Activated T-cell treated with anti-CD3 and anti-CD28 coated beads, Interleukin-2, amount 50 U/mL, for 24 hours (primary cell): ENCODE measurements around the gene DXO.
A peak's percentile ranks its signal among the peaks of the same experiment; 100 is the strongest.

ENCODE experiments used
- DNase-seq: peaks from one replicate; pipeline ENCODE4 v3.0.0-alpha.2; 2020
- H3K27ac Mint-ChIP-seq: 2 replicates; pipeline ENCODE4 v1.8.0; 2020; ENCODE audit warnings: mild to moderate bottlenecking, mixed read lengths
- H3K27me3 Mint-ChIP-seq: 2 replicates; pipeline ENCODE4 v1.8.0; 2020; ENCODE audit warnings: mixed read lengths
- H3K36me3 Mint-ChIP-seq: 2 replicates; pipeline ENCODE4 v1.8.0; 2020; ENCODE audit warnings: low read depth, mixed read lengths
- H3K4me1 Mint-ChIP-seq: 2 replicates; pipeline ENCODE4 v1.8.0; 2020; ENCODE audit warnings: low read depth, mixed read lengths
- H3K4me3 Mint-ChIP-seq: 2 replicates; pipeline ENCODE4 v1.8.0; 2020; ENCODE audit warnings: mild to moderate bottlenecking, moderate library complexity, mixed read lengths
- H3K9me3 Mint-ChIP-seq: 2 replicates; pipeline ENCODE4 v1.8.0; 2020; ENCODE audit warnings: mixed read lengths

Gene DXO

DNA sequence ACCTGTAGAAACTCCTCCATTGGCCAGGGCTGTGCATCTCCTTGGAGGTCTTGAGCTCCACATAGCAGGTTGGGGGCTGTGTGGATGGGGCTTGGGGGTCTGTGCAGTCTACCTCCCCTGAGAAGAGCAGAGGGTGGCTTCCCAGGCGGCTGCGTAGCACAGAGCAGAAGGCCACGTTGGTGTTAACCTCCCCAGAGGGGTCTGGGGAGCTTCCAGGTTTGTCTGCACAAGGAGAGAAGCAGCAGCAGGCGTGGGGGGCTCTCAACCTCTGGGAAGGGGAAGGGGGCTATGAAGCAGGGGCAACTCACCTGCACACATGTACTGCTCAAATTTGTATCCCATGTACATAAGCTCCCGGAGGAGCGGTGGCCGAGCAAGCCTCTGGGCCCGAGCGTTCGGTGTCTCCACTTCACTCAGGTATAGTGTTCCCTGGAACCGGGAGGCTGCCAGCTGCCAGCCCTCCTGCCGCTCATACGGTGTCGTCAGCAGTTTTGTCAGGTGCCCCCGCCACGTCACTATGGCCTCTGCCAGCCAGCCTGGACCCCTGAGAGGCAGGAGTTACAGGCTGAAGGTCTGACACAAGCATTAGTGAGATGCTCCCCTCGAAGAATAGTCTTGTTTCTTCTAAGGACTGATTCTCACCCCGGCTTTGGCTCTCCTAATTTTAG is 1.2 kb downstream of the DXO start:
- no peaks in the 10 kb centered on the region for H3K9me3 Mint-ChIP-seq
- H3K27ac Mint-ChIP-seq, result peak overlapping the region; percentile 100
- no peaks in the 10 kb centered on the region for H3K27me3 Mint-ChIP-seq
- no peak for DNase-seq
- H3K4me3 Mint-ChIP-seq, result peak overlapping the region; percentile 96
- peaks cover 87% of the 10 kb centered on the region for H3K36me3 Mint-ChIP-seq
- peaks cover 50% of the 10 kb centered on the region for H3K4me1 Mint-ChIP-seq

DNA sequence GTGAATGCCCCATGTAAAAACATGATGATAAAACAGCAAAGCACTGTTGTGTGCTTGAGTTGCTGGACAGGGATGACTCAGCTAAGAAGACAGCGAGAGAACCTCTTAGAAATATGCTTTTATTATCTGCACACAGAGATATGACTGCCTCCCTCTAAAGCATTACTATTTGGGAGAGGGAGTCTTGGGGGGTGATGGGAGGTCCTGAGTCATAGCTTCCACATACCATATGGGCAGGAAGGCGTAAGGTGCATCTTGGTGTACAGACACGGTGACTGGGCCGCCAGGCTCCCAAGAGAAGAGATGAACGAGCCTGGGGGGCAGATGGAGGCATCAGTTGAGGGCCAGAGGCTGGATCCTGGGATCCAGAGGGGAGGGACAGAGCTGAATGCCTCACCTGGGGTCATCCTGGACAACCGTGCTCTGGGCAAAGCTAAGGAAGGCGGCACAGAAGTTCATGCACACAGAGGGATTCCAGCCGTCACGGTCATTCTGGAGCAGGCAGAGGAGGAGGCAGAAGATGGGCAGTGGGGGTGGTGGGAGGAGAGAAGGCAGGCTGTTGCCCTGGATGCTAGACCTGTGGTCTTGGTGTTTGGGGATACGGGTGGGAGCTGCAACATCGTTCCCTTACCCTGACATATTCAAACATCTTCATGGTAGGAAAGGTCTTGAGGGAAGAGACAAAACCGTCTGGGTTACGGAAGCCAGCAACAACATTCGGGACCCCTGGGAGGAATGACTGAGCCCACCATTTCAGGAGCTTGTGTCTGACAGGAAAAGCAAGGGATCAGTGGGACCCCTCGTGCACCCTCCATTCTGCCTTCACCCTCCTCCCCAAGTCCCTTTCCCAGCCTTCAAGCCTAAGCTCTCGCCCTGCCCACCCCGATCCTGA is 2.0 kb downstream of the DXO start:
- Mint-ChIP-seq H3K27ac (peak overlapping the region; percentile 100), H3K27me3 (no peaks in the 10 kb centered on the region), H3K4me3 (peak overlapping the region; percentile 96), H3K9me3 (no peaks in the 10 kb centered on the region), H3K36me3 (peaks cover 90% of the 10 kb centered on the region), H3K4me1 (peaks cover 50% of the 10 kb centered on the region)
- no peak for DNase-seq

DNA sequence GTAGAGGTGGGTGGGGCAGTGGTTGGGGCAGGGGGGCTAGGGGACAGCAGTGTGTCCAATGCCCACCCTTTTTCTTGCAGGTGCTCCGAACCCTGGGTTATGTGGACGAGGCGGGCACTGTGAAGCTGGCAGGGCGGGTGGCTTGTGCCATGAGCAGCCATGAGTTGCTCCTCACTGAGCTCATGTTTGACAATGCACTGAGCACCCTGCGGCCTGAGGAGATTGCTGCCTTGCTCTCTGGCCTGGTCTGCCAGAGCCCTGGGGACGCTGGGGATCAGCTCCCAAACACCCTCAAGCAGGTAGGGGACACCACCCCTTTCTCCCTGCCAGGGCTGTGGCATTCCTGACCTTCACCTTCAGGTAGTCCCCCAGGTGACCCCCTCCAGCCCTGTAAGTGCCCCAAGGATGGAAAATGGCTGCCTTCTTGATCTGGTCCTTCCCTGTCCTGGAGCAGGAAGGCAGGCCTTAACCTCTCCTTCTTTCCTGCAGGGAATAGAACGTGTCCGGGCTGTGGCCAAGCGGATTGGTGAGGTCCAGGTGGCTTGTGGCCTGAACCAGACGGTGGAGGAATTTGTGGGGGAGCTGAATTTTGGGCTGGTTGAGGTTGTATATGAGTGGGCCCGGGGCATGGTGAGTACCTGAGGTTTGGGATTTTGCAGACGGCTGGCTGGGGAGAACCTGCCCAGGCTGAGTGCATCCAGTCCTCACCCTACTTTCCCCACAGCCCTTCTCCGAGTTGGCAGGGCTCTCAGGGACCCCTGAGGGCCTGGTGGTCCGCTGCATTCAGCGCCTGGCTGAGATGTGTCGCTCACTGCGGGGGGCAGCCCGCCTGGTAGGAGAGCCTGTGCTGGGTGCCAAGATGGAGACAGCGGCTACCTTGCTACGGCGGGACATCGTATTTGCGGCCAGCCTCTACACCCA is 2.9 kb downstream of the DXO start:
- peak overlapping the region; percentile 96 for H3K4me3 Mint-ChIP-seq
- peaks cover 44% of the 10 kb centered on the region for H3K4me1 Mint-ChIP-seq
- H3K27ac Mint-ChIP-seq, result peak overlapping the region; percentile 100
- H3K9me3 Mint-ChIP-seq, result no peaks in the 10 kb centered on the region
- DNase-seq, result no peak
- H3K27me3 Mint-ChIP-seq, result no peaks in the 10 kb centered on the region
- peaks cover 94% of the 10 kb centered on the region for H3K36me3 Mint-ChIP-seq

DNA sequence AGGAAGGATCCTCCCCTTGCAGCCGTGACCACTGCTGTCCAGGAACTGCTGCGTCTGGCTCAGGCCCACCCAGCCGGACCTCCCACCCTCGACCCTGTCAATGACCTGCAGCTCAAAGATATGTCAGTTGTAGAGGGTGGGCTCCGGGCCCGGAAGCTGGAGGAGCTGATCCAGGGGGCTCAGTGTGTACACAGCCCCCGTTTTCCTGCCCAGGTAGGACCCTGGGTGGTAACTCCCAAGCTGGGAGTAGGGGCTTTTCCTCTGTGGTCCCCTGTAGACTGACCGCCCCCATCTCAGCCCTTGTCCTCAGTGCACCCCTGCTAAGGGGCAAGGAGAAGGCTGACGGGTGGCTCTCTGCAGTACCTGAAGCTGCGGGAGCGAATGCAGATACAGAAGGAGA is 3.6 kb downstream of the DXO start:
- Mint-ChIP-seq H3K36me3 (peaks cover 96% of the 10 kb centered on the region), H3K4me1 (peaks cover 37% of the 10 kb centered on the region), H3K27ac (peak overlapping the region; percentile 100), H3K27me3 (no peaks in the 10 kb centered on the region), H3K4me3 (no peak overlapping the region), H3K9me3 (no peaks in the 10 kb centered on the region)
- no peak for DNase-seq

DNA sequence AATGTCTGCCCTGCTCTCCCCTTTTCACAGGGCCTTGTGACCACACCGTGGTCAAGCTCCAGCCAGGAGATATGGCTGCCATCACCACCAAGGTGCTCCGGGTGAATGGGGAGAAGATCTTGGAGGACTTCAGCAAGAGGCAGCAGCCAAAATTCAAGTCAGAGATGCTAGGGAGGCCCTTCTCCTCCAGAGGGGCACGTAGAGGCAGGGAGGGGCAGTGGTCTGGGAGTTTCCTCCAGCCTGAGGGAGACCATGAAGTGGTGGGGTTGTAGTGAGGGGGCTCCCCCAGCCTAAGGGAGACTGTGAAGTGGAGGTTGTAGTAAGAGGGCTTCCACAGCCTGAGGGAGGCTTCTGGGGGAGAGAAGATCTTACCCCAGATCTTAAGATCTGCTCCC is 4.0 kb downstream of the DXO start:
- Mint-ChIP-seq H3K27me3 (no peaks in the 10 kb centered on the region), H3K4me3 (no peak overlapping the region), H3K36me3 (peaks cover 97% of the 10 kb centered on the region), H3K27ac (peak overlapping the region; percentile 100), H3K9me3 (no peaks in the 10 kb centered on the region), H3K4me1 (peaks cover 33% of the 10 kb centered on the region)
- DNase-seq, result no peak

DNA sequence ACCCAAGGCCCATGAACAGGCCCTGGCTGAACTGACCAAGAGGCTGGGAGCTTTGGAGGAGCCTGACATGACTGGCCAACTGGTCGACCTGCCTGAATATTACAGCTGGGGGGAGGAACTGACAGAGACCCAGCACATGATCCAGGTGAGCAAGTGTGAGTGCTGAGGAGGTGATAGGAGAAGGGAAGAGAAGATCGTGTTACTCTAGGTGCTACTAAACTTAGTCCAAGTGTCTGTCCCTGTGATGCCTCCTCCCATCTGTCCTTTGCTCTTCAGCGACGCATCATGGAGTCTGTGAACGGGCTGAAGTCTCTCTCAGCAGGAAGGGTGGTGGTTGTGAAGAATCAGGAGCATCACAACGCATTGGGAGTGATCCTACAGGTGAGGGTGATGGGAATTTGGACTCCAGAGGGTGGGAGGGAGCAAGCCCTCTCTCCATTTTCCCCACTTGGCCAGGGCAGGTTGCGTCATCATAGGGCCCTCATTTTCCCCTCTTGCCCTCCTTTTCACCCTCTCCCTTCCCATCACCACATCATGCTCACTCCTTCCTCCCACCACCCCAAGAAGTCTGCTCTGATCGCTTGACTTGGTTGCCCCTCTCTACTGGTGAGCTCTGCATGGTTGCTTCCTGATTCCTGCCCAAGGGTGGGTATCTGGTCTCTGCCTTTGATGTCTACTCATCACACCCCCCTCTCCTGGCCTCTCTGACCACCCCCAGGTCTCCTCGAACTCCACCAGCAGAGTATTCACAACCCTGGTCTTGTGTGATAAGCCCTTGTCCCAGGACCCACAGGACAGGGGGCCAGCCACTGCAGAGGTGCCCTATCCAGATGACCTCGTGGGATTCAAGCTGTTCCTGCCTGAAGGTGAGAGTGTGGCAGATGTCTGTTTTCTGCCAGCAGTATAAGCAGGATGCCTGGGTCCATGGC is 4.7 kb downstream of the DXO start:
- H3K27me3 Mint-ChIP-seq, result no peaks in the 10 kb centered on the region
- H3K27ac Mint-ChIP-seq, result peak overlapping the region; percentile 100
- no peak overlapping the region for H3K4me3 Mint-ChIP-seq
- no peaks in the 10 kb centered on the region for H3K9me3 Mint-ChIP-seq
- DNase-seq, result no peak
- peaks cover 97% of the 10 kb centered on the region for H3K36me3 Mint-ChIP-seq
- H3K4me1 Mint-ChIP-seq, result peaks cover 28% of the 10 kb centered on the region

DNA sequence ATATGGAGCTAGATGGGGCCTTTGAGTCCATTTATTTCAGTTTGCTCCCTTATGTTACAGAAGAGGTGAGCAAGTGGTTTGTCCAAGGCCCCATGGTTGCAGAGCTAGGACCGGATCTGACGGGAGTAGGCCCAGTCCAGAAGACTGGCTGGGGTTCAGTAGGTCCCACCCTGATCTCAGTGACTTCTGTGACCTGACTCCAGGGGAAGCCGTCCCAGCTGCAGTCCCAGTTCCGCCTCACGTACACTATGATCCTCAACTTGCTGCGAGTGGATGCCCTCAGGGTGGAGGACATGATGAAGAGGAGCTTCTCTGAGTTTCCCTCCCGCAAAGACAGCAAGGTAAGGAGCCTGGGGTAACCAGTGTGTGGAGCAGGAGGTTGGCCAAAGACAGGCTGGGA is 5.4 kb downstream of the DXO start:
- H3K36me3 Mint-ChIP-seq, result peaks cover 99% of the 10 kb centered on the region
- no peak overlapping the region for H3K4me3 Mint-ChIP-seq
- no peak overlapping the region for H3K27ac Mint-ChIP-seq

DNA sequence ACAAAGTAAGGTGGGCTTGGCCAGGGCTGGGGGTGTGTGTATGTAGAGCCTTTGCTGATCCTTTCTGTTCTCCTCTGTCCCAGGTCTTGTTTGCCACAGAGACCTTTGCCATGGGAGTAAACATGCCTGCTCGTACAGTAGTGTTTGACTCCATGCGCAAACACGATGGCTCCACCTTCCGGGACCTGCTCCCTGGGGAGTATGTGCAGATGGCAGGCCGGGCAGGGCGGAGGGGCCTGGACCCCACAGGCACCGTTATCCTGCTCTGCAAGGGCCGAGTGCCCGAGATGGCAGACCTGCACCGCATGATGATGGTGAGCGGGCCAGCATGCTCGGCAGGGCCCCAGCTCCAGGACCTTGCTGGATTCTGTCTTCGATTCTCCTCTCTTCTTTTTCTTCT is 6.2 kb downstream of the DXO start:
- no peak overlapping the region for H3K27ac Mint-ChIP-seq
- H3K27me3 Mint-ChIP-seq, result no peaks in the 10 kb centered on the region
- no peaks in the 10 kb centered on the region for H3K9me3 Mint-ChIP-seq
- H3K4me1 Mint-ChIP-seq, result peaks cover 28% of the 10 kb centered on the region
- no peak overlapping the region for H3K4me3 Mint-ChIP-seq
- DNase-seq, result no peak
- peaks cover 100% of the 10 kb centered on the region for H3K36me3 Mint-ChIP-seq

More for the DNA sequence above, 5.4 kb downstream of the DXO start:
- H3K27me3 Mint-ChIP-seq, result no peaks in the 10 kb centered on the region
- no peak for DNase-seq
- H3K9me3 Mint-ChIP-seq, result no peaks in the 10 kb centered on the region
- peaks cover 28% of the 10 kb centered on the region for H3K4me1 Mint-ChIP-seq

DNA sequence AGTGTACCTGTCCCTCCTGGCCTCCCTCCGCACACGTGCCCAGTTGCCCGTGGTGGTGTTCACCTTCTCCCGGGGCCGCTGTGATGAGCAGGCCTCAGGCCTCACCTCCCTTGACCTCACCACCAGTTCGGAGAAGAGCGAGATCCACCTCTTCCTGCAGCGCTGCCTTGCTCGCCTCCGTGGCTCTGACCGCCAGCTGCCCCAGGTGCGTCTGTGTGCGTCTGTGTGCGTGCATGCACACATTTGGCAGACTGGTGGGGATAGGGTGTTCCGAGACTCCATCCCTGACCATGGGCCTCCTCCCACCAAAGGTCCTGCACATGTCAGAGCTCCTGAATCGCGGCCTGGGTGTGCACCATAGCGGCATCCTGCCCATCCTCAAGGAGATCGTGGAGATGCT is 8.0 kb downstream of the DXO start:
- no peak for DNase-seq
- no peaks in the 10 kb centered on the region for H3K27me3 Mint-ChIP-seq
- H3K4me1 Mint-ChIP-seq, result peaks cover 29% of the 10 kb centered on the region
- no peak overlapping the region for H3K4me3 Mint-ChIP-seq
- H3K9me3 Mint-ChIP-seq, result no peaks in the 10 kb centered on the region
- peak overlapping the region; percentile 22 for H3K27ac Mint-ChIP-seq
- H3K36me3 Mint-ChIP-seq, result peaks cover 98% of the 10 kb centered on the region

DNA sequence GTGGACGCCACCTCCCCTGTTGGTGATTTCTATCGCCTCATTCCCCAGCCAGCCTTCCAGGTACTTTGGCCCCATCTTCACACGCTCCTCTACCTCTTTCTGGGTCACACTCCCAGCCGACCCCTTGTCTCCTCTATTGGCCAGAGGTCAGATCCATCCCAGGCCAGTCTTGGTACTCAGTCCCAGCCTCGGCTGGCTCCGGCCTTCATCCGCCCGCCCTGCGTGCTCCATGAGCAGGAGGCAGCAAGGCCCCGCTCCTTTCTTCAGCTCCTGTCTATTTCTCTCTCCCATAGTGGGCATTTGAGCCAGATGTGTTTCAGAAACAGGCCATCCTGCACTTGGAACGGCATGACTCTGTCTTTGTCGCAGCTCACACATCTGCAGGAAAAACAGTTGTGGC is 10.3 kb downstream of the DXO start:
- peak overlapping the region; percentile 98 for H3K27ac Mint-ChIP-seq
- peaks cover 47% of the 10 kb centered on the region for H3K4me1 Mint-ChIP-seq
- DNase-seq, result no peak
- no peaks in the 10 kb centered on the region for H3K27me3 Mint-ChIP-seq
- H3K9me3 Mint-ChIP-seq, result no peaks in the 10 kb centered on the region
- H3K36me3 Mint-ChIP-seq, result peaks cover 96% of the 10 kb centered on the region
- H3K4me3 Mint-ChIP-seq, result no peak overlapping the region

DNA sequence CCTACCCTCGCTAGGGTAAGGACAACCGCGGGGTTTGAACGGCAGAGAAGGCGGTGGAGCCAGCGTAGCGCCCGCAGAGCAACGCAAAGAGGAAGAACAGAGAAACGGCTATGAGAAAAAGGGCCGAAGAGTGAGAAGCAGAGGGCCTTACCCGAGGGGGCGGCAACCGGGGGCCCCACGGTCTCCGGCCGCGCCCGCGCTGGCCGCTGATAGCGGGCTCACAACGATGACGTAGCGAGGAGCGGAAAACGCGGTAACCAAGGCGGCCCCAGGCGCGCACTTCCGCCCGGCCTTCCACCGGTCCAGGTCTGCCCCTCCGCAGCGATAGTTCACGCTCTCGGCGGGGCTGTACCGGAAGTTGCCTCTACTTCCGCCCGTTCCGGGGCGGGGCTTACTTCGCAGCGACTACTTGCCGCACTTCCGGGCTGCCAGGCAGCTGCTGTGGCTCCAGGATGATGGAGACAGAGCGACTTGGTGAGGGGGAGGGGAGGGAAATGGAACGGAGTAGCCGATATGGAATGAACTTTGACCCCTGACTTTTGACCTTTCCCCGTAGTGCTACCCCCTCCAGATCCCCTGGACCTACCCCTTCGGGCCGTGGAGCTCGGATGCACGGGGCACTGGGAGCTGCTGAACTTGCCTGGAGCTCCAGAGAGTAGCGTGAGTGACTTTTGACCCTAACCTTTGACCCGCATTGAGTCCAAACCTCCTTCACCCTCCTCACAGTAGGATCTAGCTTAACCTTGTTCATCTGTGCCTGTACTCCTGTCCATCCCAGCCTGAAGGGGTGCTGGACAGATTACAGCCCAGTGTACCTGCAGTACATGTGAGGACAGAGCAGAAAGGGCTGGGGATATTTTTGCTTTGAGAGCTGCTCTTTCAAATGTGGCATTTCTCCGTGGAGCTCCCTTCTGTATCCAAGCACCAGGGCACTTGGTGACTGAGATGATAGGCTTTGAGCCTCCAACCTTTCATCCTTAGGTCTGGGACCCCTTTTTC is 12.9 kb downstream of the DXO start, which contains the start of the genes NELFE and SKIC2:
Gene NELFE (minus strand): TSS at position 231 of the 999 bp plus-strand sequence. CDS start 525 bp downstream, outside the sequence.
Gene SKIC2 (plus strand): TSS at position 435 of the 999 bp plus-strand sequence. CDS start 18 bp downstream, at position 453.
- peak within 1 kb of the TSS; percentile 99 for H3K4me3 Mint-ChIP-seq
- peak within 1 kb of the TSS; percentile 98 for H3K27ac Mint-ChIP-seq
- peak; percentile 99 for DNase-seq
- peaks cover 95% of the 10 kb centered on the region for H3K36me3 Mint-ChIP-seq
- no peaks in the 10 kb centered on the region for H3K27me3 Mint-ChIP-seq
- peaks cover 47% of the 10 kb centered on the region for H3K4me1 Mint-ChIP-seq
- no peaks in the 10 kb centered on the region for H3K9me3 Mint-ChIP-seq

DNA sequence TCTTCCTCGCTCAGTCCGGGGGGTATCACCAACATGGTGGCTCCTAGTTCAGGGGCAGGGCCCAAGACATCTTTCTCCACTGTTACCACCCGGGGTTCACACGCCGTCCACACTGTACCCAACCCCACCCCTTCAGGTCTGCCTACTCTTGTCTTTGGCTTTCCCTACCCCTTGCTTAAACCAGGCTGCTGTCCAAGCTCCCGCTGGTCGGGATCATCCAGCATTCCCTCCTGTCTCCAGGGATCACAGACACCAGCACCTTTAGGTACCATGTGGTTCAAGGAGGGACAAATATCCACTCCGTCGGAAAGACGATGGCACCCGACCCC is 13.6 kb downstream of the DXO start:
- Mint-ChIP-seq H3K9me3 (no peaks in the 10 kb centered on the region), H3K27me3 (no peaks in the 10 kb centered on the region), H3K27ac (peak overlapping the region; percentile 96), H3K4me3 (peak overlapping the region; percentile 99), H3K36me3 (peaks cover 95% of the 10 kb centered on the region), H3K4me1 (peaks cover 47% of the 10 kb centered on the region)
- no peak for DNase-seq
